ENCODE data around the gene SUN5.
"Not testable (repeated sequence)": the region's sequence is repeated elsewhere in the genome, so short reads cannot be mapped to it uniquely, and the experiment has no call there.

The SUN5 gene, protein sequence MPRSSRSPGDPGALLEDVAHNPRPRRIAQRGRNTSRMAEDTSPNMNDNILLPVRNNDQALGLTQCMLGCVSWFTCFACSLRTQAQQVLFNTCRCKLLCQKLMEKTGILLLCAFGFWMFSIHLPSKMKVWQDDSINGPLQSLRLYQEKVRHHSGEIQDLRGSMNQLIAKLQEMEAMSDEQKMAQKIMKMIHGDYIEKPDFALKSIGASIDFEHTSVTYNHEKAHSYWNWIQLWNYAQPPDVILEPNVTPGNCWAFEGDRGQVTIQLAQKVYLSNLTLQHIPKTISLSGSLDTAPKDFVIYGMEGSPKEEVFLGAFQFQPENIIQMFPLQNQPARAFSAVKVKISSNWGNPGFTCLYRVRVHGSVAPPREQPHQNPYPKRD

DNA sequence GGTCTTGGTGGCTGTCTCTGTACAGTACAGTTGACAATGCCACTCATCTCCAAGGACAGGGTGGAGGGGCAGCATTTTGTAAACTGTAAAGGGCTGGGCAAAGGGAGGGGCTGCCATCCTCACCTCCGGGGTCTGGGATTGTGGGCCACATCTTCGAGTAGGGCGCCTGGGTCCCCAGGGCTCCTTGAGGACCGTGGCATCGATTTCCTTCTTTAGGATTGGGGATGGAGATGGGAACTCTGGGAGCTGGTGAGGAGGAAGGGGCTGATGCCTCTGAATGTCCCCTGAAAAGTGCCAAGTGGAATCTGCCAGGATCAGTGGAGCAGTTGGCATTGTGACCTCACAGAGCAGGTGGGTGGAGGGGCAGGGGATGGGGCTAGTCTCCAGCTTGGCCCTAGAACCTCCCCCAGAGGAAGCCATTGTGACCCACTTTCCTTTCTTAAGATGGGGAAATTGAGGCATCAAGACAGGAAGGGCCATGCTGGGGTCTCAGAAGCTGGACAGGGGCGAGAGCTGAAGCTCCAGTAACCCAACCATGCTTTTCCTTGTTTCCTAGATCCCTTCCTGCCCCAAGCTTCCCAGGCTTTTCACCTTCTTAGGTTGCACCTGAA lies at the start of gene SUN5:
Gene SUN5, minus strand, starts transcription at position 293 of the 611 bp plus-strand sequence. Its CDS starts 93 bp downstream, at position 200.
- DNase-seq: no peak

DNA sequence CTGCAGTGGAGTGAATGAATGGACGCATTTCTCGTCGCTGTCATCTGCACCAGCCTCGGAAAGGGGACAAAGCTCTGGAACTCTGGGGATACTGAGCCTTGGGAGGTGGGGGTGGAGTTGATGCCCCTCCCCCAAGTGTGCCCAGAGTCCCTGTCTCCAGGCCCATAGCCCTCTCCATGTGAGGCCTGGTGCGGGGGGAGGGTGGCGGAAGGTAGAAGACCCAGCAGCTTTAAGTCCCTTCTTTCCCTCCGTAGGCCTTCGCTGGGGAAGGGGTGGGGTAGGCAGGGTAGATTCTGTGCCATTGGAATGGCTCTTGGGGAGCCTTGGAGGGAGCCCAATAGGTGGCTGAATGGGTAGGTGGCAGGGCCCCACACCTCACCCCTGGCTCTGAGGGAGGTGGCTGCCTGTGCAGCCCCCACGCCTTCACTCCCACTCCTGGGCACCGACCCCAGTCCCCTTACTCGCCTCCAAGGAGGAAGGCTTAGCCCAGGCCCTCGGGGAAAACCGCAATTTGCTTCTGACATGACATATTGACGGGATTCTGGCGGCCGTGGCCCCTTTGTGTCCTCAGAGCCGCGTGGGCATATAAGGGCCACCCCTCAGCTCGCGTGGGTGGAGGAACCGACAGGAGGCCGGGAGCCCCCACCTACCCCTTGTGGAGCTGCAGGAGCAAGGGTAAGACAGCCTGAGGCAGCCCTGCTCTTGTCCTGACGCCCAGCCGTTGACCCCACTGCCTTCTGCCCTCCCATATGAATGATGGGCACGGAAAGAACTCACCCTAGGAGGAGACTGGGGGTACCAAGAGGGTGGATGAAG lies 49.3 kb upstream of the SUN5 start, which contains the start of gene BPIFB3:
Gene BPIFB3, plus strand, starts transcription at position 613 of the 816 bp plus-strand sequence. CDS start 1,533 bp downstream, outside the sequence.
- no peak for DNase-seq

DNA sequence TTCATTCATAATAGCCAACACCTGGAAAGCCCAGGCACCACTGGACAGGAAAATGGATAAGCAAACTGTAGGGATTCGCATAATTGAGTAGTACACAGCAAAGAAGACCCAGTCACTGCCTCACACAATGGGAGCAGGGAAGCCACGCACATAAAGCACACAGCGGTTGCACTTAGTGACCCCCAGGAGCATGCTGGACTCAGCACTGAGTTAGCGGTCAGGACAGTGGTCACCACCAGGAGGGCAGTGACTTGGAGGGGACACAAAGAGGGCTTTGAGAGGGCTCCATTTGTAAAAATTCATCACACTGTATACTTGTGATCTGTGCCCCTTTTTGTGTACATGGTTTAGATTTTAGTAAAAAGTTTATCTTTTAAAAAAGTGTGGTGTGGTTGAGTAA lies 47.1 kb upstream of the SUN5 start:
- DNase-seq: no peak

DNA sequence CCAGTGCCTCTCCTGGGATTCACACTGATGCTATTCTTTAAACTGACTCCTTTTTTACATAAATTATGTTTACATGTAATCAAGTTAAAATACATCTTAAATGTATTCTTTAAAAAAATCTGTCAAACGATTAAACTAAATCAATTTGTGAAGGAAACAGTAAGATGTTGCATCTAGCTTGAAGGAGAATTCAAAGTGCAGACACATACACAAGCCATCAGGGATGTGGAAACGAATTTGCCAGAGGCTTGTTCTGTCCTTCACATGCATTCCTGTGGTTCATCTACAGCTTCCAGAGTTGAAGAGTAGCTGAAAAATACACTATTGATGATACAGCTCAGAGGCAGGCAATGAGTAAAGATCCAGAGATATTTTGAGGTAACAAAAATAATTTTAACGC lies 42.2 kb upstream of the SUN5 start:
- DNase-seq: no peak

DNA sequence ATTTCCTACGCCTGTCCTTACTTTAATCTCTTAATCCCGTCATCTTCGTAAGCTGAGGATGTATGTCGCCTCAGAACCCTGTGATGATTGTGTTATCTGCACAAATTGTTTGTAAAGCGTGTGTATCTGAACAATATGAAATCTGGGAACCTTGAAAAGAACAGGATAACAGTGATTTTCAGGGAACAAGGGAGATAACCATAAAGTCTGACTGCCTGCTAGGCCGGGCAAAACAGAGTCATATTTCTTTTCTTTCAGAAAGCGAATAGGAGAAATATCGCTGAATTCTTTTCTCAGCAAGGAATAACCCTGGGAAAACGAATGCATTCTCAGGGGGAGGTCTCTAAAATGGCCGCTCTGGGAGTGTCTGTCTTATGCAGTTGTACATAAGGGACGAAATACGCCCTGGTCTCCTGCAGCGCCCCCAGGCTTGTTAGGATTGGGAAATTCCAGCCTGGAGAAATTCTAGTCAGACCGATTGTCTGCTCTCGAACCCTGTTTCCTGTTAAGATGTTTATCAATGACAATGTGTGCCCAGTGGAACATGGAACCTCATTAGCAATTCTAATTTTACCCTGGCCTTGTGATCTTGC lies 41.0 kb upstream of the SUN5 start:
- DNase-seq: not testable (repeated sequence)

DNA sequence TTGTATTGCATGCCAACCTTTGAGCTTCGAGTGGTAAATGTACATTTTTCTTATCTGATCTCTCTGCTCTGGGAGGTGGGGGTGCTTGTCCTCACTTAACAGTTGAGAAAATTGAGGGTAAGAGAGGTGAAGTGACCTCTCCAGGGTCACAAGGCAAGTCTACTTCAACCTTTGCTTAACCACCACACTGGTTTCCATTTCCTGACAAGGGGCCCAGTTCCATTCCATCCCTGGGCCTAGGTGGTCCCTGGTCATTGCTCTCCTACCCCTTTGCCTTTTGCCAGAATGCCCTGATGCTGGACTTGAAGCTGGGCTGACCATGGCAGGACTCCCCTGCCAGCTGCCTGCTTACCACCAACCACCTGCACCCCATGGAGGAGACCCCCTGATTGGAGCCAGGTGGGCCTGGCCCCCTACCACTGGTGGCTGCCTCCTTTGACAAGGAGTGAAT lies 39.5 kb upstream of the SUN5 start:
- no peak for DNase-seq

DNA sequence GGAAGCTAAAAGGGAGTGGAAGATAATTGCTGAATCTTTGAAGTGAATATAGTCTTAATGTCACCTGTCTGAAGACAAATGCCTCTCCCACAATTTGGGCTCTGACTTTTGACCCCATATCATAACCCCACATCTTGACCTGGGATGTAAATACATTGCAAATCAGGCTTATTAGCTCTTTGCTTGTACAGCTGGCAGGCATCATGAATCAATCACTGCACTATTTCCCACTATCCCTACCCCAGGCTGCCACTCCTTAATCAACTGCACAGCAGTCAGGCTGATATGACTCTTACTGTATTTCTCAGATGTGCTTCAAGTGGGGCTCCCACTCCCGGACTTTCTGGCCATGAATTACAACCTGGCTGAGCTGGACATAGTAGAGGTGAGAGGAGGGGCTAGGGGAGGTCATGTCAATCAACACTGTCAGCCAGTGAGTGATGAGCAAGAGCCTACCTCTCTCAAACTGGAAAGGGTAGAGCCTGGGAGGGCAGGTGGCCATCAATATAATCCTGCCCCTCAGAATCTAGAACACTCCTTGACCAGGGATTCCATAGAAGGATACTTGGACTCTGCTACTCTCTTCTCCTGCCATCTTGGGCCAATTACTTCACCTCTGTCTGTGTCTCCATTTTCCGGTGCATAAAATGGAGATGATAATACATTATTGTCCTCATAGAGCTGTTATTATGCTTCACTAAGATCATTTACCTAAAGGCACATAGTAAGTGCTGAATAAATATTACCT lies 38.9 kb upstream of the SUN5 start:
- DNase-seq: no peak

DNA sequence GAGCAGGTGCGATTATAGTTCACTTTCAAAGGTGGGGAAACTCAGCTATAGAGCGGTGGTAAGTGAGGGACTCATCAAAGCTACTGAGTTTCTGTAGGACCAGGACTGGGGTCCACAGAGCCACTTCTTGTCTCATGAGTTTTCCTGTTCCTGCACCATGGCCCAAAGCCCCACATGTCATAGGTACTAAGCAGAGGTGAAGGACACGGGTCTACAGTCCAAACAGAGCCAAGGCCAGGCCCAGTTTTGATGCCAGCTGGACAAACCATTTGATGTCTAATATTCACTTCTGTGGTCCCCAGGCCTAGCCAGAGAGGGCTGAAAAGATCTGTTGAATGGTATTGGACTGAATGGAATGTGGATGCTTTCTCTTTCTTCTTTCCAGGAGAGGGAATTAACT lies 38.2 kb upstream of the SUN5 start:
- DNase-seq: no peak

DNA sequence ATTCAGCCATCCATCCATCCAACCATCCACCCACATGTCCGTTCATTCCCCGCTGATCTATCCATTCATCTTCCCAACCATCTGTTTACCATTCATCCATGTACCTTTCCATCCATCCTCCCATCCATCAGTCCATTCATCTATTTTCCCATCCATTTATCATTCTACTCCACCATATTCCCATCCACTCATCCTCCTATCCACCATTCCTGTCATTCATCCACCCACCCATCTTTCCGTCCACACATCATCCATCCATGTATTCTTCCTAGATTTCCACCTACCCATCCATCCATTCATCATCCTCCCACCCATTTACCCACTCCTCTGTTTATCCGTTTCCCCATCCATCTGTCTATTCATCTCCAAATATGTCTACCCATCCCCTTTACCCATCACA lies 34.0 kb upstream of the SUN5 start:
- DNase-seq: no peak

DNA sequence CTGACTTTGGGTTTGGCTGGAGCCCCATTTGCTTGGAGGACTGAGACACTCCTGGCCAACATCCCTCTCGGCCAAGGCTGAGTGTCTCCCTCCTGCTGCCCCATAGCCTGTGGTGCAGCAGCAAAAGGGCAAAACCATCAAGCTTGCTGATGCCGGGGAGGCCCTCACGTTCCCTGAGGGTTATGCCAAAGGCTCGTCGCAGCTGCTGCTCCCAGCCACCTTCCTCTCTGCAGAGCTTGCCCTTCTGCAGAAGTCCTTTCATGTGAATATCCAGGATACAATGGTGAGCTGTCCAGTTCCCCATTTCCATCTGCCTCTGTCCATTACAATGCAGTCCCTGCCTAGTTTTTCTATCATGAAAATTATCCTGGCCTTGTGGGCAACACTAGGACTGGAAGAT lies 33.2 kb upstream of the SUN5 start:
- no peak for DNase-seq

DNA sequence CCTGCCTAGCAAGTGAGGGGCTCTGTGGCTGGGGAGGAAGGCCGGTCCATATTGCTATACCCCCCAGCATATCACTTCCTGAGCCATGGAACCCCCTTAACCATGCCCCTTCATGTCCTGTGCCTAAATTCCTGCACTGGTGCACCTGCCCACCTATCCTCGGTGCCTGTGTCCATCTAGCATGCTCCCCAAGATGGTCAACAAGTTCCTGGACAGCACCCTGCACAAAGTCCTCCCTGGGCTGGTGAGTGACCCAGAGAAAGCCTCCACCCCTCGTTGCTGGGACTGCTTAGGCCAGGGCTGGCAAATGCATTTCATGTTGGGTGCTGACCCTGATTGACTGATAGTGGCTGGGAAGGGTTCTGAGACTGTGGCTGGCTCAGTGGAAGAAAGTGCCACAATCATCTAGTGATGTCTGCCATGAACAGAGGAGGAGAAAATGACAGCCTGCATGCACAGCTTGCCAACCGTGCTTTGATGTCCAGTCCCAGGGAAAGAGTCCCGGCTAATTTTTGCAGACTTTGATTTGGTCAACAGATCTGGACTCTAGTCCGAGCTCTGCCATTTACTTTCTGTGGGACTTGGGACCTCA lies 30.8 kb upstream of the SUN5 start:
- no peak for DNase-seq

DNA sequence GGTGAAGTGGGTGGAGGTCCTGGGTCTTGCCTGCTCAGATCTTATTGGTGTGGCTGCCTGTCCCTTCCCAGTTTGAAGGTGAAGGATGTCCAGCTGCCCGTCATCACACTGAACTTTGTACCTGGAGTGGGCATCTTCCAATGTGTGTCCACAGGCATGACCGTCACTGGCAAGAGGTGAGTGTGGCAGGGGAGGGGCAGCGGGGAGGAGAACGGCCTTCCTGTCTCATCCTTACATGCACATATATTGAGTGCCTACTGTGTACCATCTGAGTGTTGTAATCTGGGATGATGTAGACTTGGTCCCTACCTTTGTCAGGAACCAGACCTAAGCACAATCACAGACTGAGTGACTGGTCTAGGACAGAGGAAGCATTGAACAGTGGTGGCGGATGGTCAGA lies 29.9 kb upstream of the SUN5 start:
- no peak for DNase-seq

DNA sequence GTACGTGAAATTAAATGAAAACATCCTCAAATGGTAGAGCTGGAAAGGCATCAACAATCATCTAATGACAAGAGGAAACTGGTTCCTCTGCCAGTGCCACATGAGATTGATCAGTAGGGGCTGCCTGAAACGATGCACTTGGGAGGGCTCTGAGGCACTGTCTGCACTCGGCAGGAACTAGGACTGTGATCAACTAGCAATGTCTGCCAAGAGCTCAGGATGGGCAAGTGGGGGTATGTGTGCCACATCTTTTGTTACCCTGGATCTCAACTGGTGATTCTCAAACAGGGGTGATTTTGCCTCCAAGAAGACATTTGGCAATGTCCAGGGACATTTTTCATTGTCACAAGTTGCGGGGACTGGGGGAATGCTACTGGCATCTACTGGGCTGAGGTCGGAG lies 29.1 kb upstream of the SUN5 start:
- no peak for DNase-seq

DNA sequence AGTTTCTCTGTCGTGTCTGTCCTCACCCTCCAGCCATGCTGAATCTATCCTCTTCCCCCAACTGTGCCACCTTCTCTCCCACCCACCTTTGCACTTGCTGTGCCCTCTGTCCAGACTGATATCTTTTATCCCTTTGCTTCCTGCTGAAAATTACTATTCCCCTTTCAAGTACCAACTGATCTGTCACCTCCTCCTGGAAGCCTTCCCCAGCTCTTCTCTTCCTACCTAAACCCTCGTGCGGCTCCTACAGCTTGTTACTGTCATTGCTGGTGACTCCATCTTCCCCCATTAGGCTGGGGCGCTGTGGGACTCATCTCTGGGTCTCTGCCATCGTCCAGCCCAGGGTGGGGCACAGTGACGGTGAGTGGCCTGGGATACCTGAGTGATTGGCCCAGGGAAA lies 28.3 kb upstream of the SUN5 start:
- DNase-seq: no peak

DNA sequence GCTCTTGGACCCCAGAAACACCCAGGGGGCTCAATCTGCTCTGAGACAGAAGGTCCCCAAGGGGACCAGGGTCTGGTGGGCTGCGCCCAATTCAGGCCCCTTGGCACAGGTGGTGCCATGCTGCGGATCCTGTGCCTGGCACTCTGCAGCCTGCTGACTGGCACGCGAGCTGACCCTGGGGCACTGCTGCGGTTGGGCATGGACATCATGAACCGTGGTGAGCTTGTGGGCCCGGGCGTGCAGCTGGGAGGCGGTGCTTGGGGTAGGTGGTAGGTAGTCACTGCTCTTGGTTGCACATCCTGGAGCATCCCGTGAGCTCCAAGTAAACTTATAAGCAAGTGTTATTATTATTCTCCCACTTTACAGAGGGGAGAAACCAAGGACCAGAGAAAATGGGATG lies 27.3 kb upstream of the SUN5 start, which contains the start of gene BPIFB6:
Gene BPIFB6, plus strand, starts transcription at position 118 of the 400 bp plus-strand sequence. Its CDS starts 0 bp downstream, at position 118.
- DNase-seq: no peak

DNA sequence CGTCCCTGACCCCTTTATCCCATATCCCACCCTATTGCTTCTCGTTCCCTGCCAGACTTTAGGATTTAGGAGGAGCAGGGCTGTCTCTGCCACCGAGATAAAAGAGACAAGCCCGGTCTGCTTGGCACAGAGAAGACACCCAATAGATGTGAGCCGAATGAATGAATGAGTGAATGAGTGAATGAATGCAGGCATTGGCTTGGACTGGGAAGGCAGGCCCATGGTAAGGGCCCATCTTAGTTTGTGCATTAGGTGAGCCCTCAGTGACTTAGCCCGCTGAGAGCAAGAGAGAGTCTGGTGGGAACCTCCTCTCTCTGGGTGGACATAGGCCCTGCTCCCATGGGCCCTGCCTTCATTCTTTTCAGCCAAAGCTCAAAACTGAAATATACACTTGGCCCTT lies 26.3 kb upstream of the SUN5 start:
- no peak for DNase-seq

DNA sequence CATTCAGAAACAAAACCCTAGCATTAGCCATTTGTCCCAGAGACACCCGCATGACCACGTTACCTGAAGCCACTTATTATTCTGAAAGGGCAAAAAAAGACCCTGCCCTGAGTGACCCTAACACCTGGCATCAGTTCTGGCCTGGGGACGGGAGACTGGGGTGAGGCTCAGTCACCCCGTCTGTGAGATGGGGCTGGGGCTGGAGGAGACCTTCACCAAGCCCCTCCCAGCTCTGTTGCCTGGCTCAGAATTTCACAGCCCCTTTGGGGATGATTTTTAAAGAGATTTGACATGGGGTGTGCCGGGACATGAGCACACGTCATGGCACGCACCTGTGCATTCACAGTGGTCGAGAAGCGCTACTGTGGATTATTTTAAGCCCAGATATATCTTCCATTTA lies 25.8 kb upstream of the SUN5 start:
- no peak for DNase-seq

DNA sequence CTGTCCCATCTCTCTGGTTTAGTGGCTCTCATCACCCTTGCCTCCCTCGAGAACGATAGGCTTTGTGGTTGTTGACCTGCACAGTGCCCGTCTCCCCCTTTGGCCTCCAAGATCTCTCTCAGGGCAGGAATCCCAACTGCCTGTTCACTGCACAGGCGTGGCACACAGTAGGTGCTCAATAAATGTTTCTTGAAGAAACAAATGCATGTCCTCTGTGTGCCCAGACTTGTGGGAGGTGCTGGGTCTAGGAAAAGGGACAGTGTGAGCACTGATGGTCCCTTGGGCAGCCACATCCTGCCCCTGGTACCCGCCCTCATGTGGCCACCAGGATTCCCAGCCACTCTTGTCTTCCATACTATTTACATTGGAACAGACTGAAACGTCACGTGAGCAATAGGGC lies 24.6 kb upstream of the SUN5 start:
- DNase-seq: no peak

DNA sequence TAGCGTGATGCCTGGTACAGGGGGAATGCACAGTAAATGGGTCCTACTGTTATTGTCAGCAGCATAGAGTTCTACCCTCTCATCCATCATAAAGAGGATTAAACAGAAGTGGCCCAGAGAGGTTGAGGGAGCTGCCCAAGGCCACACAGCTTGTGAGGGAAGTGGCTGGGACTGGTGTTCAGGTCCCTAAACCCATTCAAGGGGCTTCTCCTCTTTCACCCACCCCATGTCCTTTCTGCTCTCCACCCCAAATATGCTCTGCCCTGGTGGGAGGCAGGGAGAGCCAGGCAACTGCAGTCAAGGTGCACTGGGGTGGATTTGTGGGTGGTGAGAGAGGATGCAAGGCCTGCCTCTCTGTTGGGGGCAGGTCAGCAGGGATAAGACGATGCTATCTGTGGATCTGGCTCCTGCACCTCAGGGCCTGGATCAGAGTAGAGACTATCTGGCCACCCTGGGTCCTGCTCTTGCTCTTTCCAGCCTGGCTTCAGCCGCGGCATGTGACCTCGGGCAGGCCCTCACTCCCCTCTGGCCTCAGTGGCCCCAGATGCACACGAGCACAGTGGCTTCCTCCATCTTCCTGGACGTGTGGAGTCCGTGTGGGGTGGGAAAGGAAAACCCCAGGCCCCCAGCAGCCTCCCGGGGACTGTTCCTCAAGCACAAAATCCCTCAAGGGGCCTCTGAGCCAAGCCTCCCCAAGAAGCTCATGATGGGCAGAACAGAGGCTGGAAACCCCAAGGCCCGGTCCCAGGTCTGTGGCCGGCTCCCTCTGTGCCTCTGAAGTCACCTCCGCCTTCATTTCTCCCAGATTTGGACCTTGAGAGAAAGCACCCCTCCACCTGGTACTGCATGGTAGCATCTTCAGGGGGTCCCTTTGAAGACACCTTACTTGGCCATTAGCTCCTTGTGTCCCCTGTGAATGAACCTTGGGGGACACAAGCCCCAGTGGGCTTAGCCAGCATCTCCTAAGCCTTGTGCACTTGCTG lies 23.8 kb upstream of the SUN5 start:
- no peak for DNase-seq

Data from inflammatory macrophage treated with lipopolysaccharide for 4 hours (primary cell).